AG10803 (cell line): Measurements from ENCODE around the gene KDM5C.

Experiments
- DNase-seq: peaks from one replicate; pipeline ENCODE4 v3.0.0; 2010; ENCODE audit warnings: low read depth
- H3K4me3 ChIP-seq: 2 replicates; pipeline ENCODE4 v1.5.1; 2011; ENCODE audit warnings: mild to moderate bottlenecking, low read length, control low read depth
- CTCF ChIP-seq: conservative IDR thresholded peaks from 2 replicates; pipeline ENCODE4 v1.5.1; 2011; ENCODE audit warnings: mild to moderate bottlenecking, low read length, control low read depth, inconsistent platforms

KDM5C gene

GRCh38 chrX:53194308-53194707 is 30.7 kb downstream of the KDM5C start:
- TF ChIP-seq CTCF, result no peak
- H3K4me3 ChIP-seq, result no peak overlapping the region
- no peak for DNase-seq

GRCh38 chrX:53193093-53193492 is 31.9 kb downstream of the KDM5C start:
- H3K4me3 ChIP-seq, result no peak overlapping the region
- TF ChIP-seq CTCF, result no peak
- DNase-seq, result no peak

- 0 out of 2 replicates have a peak, but pooled peaks have one; percentile 11 for TF ChIP-seq CTCF
- DNase-seq, result no peak
- no peak overlapping the region for H3K4me3 ChIP-seq
Observed at GRCh38 chrX:53190363-53190960, 34.5 kb downstream of the KDM5C start.

- no peak for TF ChIP-seq CTCF
- no peak overlapping the region for H3K4me3 ChIP-seq
- no peak for DNase-seq
Observed at GRCh38 chrX:53188763-53189162, 36.2 kb downstream of the KDM5C start.

GRCh38 chrX:53186351-53186750 is 38.7 kb downstream of the KDM5C start:
- peak; percentile 19 for DNase-seq
- H3K4me3 ChIP-seq, result no peak overlapping the region
- TF ChIP-seq CTCF, result no peak

GRCh38 chrX:53184836-53185235 is 40.2 kb downstream of the KDM5C start:
- H3K4me3 ChIP-seq, result no peak overlapping the region
- TF ChIP-seq CTCF, result no peak
- DNase-seq, result peak; percentile 83

- TF ChIP-seq CTCF, result no peak
- H3K4me3 ChIP-seq, result no peak overlapping the region
- no peak for DNase-seq
Observed at GRCh38 chrX:53171356-53171755, 53.7 kb downstream of the KDM5C start.
